COLO668 (cell line): Measurements from ENCODE around the gene WDR27.
"Not testable (repeated sequence)": the region's sequence is repeated elsewhere in the genome, so short reads cannot be mapped to it uniquely, and the experiment has no call there.

Source experiments
- DNase-seq: peaks from one replicate; lab custom pipeline; 2025; ENCODE audit not compliant: unreplicated experiment; lab: John Stamatoyannopoulos, UW

Gene WDR27

DNA sequence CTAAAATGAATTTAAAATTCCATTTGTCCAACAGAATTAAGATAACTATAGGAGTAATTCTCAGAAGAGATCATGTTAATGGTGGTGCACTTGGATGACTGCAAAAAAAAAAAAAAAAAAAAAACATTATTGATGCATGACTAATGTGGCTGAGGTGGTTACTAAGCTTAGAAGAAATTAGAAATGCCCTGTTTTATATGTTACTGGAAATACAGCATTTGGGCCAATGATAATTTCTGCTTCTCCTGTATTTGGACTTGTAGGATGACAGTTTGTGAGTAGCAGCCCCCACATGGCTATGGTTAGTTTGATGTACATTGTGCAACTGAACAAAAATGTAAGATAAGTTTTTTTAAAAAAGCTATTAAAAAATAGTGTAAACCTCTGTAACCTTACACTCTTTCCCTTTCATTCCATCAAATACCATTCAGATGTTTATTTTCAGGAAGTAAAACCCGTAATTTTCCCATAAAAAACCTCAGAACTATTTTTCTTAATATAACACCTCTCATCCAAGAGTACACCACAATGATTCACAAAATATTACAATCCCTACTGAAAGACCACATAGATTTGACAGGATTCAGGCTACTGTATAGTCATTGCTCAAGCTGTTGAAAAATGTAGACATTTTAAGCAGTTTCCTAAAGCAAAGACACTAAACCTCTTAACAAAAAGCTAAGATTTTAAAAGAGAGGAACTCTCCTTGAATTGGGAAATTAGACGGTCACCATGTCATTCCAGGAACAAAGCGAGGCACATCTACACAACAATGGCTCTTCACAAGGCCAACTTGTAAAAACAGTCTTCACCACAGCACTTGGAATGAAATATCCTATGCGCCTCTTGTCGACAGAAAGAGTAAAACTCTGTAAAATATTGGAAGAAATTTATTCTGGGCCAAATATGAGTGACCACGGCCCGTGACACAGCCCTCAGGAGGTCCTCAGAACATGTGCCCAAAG, 83.0 kb downstream of the WDR27 start:
- DNase-seq = no peak

GRCh38 chr6:169617562-169617961, 84.3 kb downstream of the WDR27 start:
- DNase-seq = no peak

DNA sequence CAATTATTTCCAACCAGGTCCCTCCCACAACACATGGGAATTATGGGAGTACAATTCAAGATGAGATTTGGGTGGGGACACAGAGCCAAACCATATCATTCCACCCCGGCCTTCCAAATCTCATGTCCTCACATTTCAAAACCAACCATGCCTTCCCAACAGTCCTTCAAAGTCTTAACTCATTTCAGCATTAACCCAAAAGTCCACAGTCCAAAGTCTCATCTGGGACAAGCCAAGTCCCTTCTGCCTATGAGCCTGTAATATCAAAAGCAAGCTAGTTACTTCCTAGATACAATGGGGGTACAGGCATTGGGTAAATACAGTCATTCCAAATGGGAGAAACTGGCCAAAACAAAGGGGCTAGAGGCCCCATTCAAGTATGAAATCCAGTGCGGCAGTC, 93.2 kb downstream of the WDR27 start:
- not testable (repeated sequence) for DNase-seq

GRCh38 chr6:169604076-169604475, 97.8 kb downstream of the WDR27 start:
- DNase-seq = no peak

DNA sequence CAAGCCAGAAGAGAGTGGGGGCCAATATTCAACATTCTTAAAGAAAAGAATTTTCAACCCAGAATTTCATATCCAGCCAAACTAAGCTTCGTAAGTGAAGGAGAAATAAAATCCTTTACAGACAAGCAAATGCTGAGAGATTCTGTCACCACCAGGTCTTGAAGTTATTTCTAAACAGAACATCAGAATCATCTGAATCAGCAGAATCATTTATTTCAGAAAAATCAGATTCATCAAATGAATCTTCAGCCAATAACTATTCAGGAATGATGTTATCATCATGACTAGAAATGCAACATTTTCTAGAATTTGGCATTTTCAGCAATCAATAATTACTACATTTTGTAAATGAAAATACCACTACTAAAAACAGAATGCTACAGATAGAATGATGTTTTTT, 100.7 kb downstream of the WDR27 start:
- not testable (repeated sequence) for DNase-seq

DNA sequence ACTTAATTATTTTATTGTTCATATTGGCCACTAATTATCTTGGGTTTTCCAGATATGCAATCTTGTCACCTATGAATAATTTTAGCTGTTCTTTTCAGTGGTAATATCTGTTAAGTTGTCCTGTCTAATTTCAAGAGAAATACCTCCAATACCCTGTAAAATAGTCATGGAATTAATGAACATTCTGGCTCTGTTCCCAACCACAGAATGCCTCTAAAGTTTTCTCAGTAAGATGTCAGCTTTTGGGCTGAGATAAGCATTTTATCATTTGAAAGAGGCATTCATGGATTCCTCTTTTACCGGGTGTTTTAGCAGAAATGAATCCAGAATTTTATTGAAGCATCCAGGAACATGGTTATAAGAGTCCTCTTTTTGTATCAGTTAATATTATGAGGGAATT, 109.3 kb downstream of the WDR27 start:
- DNase-seq = no peak

- no peak for DNase-seq
Observed at GRCh38 chr6:169591616-169592015, 110.2 kb downstream of the WDR27 start.

GRCh38 chr6:169590376-169590939, 111.4 kb downstream of the WDR27 start:
- DNase-seq = no peak

GRCh38 chr6:169589699-169590257, 112.1 kb downstream of the WDR27 start:
- no peak for DNase-seq

DNA sequence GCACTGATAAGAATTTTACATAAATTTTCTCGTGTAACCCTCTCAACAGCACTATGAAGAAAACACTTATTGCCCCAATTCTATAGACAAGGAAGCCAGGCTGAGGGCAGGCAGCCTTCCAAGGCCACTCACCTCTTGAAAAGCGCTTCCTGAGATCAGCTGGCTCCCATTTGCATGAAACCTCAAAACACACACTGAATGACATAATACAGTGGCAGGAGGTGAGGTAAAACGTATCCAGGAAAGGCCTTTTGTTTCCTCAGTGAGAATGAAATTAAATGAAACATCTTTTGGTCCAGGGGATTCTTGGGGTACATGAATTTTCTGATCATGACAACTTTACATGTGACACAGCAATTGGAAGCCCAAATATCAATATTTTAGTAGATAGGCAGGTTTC, 112.5 kb downstream of the WDR27 start:
- DNase-seq = peak; percentile 50

GRCh38 chr6:169587975-169588374, 113.9 kb downstream of the WDR27 start:
- DNase-seq = no peak

DNA sequence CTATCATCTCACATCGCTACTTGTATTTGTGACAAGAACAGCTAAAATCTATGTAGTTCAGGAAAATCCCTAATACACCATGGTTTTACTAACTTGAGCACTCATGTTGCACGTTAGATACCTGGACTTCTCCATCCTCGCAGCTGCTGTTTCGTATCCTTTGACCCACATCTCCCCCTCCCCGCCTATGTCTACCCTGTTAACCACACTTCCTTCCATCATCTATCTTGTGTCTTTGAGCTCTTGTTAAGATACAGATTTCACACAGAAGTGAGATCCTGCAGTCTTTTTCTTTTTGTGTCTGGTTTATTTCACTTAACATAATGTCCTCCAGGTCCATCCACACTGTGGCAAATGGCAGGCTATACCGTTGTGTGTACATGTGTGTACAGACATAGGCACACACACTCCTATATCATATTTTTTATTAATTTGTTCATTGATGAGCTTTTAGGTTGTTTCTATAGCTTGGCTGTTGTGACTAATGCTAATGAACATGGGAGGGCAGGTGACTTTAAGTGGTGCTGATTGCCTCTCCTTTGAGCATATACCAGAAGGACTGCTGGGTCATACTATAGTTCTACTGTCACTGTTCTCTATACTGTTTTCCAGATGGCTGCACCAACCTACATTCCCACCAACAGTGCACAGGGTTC, 117.8 kb downstream of the WDR27 start:
- DNase-seq = no peak

GRCh38 chr6:169579407-169580111, 122.3 kb downstream of the WDR27 start:
- no peak for DNase-seq

DNA sequence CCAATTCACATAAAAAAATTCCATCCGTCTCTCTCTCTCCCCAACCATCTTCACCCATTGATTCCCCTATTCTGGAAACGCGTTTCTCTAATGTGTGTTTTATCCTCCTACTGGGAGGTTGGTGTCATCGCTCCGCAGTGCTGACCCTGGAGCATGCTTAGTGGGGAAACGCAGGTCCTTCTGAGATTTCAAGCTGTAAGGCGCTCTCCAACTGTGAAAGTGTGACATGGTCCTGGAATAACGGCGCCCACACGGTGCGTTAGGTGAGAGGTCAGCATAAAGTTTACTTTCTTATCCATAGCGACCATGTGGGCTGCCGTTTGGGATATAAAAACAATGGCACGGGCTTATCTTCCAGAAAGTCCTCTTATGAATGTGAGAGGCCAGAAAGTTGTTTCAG, 123.9 kb downstream of the WDR27 start:
- no peak for DNase-seq

DNA sequence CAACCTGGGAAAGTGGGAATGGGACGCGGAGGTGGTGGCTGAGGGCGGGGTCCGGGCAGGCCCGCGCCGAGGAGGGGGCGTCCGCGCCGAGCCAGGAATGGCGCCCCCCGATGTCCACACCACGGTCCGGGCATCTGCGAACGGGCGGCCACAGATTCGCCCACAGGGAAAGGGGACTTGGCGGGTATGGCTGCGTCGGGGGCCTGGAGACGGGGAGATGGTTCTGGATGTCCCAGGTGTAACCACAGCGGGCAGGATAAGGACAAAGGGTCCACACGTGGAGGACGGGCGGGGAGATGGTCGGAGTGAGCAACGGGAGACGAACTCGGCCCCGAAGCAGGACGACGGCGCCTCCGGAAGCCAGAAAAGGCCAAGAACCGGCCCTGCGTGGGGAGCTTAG, 124.6 kb downstream of the WDR27 start:
- no peak for DNase-seq

DNA sequence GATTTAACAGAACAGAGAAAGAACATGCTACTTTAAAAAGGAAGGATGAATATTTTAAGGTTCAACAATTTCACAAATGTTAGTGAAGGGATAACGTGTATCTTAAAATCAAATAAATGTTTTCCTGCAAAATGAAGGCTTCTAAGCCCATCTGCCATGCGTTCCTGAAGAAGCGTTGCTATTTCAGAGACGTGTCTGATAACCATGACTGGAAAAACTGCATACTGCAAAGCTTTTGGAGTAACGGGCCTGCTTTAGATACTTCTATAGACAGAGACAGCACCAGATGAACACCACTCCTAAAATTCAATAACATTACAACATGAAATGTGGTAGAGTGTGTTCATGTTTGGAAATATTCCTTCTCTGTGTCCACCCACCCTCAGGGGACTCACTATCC, 126.0 kb downstream of the WDR27 start:
- DNase-seq = no peak

DNA sequence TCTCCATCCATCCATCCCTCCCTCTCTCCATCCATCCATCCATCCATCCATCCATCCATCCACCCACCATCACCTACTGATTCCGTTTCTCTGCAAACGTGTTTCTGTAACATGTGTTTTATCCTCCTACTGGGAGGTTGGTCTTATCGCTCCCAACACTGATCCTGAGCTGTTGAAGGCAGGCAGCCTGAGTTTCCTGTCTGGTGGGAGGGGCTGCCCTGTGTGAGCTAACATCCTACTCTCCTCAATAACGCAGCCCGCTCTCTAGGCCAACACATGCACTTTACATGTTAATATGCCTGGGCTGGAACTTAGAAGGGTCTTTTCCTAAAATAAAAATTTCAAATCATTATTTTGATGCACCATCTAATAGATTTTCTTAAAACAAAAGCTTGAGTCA, 126.5 kb downstream of the WDR27 start:
- DNase-seq = no peak

- DNase-seq = no peak
Observed at GRCh38 chr6:169574420-169574819, 127.4 kb downstream of the WDR27 start.

DNA sequence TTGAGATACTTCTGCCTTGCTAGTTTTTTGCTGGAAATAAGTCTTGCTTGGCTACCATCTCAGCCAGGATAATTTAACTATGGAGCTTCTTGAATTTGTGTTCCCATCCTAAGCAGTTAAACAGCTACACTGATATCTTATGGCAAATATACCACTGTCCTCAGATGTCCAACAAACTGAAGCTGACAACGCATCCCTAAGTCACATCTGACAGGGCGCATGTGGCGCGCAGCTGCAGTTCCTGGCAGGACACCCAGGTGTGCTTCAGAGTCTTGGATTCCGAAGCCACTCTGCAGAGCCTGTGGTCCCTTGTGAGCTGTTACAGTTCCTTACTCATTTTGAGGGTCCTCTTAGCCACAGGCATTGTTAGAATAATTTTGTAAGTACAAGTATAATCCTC, 127.9 kb downstream of the WDR27 start:
- no peak for DNase-seq

GRCh38 chr6:169571123-169571962, 130.5 kb downstream of the WDR27 start:
- no peak for DNase-seq
